Stimulated activated CD8-positive, alpha-beta memory T cell treated with anti-CD3 and anti-CD28 coated beads, Interleukin-12 subunit alpha, Interleukin-12 subunit beta, amount 100 ng/mL, for 1 hour (primary cell): ENCODE data around the gene CDK16.

Experiments
- DNase-seq: peaks from one replicate; pipeline ENCODE4 v3.0.0-alpha.2; 2020; ENCODE audit warnings: low read depth

Gene CDK16

DNA sequence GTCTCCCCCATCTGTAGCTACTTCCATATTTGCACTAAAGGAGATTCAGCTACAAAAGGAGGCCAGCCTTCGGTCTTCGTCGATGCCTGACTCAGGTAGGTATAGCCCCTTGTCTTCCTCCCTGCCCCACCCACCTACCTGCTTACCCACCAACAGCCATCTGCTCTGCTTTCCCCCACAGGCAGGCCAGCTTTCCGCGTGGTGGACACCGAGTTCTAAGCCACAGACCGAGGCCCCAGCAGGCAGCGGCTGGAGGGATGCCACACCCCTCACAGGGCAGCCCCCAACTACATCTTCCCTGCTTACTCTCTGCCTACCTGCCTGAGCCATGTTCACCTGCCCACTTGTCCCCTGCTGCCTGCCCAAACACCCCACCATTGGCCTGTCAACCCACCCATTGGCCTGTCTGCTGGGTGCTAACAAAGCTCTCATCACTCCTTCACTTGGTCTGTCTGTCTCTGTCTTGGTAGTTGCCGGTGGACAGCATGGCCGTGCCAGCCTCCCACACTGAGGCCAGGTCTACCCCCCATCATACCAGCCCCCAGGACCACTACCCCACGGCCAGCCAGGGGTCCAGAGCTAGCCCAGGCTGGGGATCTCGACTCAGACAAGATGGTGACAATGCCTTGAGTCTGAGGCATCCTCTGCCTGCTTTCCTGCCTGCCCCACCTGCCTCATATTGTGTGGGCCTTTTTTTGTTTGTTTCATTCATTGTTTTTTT, 10.2 kb downstream of the CDK16 start:
- DNase-seq, result no peak

DNA sequence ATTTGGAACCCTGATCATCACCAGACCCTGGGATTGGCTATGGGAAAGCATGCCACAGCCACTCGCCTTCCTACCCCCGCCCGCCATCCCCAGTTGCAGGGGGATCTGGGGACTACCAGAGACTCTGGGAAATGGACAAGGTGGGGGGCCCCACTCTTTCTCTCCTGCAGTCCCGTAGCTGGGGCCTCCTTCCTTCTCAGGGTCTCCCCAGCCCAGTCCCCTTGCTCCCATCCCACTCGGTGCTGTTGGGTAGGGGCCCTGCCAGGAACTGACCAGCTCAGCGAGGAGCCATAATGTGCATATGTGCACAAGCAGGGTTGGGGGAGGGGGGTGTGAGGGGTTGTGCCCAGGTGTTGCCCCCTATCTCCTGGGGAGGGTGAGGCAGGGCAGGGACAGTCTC, 10.9 kb downstream of the CDK16 start:
- no peak for DNase-seq

DNA sequence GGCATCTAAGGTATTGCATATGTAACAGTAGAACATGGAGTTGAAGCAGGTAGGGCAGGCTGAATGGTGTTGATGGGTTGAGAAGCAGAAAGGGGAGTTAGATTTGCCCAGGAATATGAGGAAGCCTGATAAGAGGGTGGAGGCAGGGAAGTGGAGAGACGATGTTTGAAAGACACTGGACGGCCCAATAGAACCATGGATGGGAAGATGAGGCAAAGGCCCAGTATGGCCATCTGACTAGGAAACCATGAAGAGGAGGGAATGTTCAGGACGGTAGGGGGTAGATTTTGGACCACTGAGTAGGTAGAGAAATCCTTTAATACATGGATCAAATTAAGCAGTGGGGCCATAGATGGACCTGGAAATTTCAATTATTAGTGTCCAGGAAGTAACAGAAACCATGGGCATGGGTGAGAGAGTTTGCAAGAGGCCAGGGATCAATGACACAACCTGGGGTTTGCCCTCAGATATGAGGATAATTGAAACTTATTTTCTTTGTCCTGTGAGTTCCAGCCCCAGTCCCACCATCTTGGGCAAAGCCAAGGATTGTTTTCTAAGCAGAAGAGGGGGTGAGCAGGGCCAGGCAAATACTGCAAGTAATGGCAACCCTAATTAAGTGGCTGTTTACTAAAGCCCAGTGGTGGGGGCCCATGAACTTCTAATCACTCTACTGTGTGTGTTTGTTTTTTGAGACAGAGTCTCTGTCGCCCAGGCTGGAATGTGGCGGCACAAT, 11.8 kb downstream of the CDK16 start:
- no peak for DNase-seq

DNA sequence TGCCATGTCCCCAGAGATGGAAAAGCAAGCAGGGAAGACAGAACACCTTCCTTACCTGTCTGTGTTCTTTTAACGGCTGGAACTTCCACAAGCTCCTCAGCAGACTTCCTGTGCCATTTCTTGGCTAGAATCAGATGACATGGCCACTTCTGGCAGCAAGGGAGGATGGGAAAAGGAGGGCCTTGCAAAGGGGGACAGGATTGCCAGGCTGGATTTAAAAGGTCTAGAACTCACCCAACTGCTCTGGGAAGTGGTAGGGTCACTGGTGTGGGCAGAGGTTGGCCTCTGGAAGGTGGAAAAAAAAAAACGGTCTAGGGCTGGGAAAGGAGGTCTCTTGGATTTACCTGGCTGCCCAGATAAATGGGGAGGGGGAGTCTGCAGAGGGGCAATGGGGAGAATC, 12.7 kb downstream of the CDK16 start:
- DNase-seq, result no peak

DNA sequence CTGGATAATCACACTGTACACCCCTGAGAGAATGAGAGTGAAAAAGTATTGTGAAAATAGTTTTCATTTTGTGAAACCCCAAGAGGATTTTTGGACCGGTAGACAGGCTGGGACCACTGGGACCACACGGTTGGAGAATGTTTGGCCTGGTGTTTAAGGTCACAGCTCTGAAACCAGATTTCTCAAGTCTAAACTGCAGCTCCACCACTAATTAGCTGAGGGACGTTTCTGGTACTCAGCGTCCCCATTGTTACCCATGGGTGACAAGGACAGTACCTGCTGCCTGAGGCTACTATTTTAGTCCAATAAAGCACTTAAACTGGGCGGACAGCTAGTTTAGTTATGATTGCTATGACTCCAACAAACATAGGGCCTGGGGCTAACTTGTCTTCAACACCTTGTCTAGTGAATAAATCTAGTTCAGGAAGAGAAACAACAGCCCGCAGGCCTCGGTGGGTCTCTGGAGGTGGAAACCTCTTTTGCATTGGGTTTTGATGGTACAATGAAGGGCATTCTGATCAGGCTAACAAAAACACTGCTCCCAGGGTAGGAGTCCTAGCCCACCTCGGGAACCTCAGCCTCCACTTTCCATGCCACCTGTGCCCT, 13.8 kb downstream of the CDK16 start:
- DNase-seq, result no peak

DNA sequence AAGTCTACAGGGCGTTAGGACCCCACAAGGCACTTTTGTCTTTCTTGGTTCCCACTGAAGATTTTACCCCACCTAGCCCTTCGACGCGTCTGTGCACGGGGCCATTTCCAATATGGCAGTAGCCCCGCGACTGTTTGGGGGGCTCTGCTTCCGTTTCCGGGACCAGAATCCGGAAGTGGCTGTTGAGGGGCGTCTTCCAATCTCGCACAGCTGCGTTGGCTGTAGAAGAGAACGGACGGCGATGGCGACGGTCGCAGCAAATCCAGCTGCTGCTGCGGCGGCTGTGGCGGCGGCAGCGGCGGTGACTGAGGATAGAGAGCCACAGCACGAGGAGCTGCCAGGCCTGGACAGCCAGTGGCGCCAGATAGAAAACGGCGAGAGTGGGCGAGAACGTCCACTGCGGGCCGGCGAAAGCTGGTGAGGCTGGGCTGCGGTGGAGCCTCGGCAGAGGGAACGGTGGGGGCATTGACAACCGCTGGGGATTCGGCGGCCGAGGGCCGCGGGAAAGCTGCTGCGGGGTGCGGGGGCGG, 14.4 kb downstream of the CDK16 start, which contains the start of gene USP11:
TSS of gene USP11 (plus strand) at position 207 of the 530 bp plus-strand sequence. CDS start at position 242, 35 bp downstream.
- DNase-seq, result peak; percentile 32

DNA sequence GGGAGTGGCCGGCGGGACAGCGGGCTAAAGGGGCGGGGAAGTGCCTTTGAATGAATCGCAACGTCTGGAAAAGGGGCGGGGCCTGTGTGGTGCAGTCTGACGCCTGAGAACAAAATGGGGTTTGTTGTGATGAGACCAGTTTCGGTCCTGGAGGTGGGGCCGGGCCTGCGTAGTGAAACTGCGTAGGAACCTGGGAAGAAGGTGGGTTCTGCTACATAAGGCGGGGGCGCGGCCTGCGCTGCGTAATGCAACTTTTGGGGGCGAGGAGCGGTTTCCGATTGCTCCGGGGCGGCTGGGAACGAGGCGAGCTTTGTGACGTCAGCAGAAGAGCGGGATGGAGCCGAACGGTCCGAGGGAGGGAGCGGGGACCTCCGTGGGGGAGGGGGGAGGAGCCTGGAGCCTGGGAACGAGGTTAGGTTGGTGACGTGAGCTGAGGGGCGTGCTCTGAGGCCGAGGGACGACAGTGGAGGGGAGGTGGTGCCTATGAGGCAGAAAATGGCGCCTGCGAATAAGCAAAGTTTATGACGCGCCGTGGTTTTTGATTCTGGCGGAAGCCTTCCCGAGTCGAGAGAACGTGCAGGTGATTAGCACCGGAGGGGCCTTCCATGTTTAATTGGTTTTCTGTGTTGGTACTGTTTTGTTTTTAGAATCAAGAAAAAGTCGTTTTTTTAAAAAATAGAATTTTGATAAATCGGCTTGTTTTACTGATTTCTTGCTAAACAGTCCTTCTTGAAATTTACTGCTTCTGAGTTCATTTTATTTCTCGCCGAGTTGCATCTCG, 15.0 kb downstream of the CDK16 start:
- peak; percentile 86 for DNase-seq

DNA sequence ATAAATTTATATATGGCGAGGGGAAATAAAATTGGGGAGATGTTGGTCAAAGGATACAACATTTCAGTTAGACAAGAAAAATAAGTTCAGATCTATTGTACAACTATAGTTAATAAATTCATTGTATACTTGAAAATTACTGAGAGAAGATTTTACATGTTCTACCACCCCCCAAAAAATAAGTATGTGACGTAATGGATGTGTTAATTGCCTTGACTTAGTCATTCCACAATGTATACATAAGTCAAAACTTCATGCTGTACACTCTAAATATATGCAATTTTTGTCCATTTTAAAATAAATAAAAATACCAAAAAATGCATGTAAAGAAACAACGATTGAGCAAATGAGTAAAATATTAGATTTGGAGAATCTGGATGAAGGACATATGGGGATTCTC, 16.1 kb downstream of the CDK16 start:
- no peak for DNase-seq

DNA sequence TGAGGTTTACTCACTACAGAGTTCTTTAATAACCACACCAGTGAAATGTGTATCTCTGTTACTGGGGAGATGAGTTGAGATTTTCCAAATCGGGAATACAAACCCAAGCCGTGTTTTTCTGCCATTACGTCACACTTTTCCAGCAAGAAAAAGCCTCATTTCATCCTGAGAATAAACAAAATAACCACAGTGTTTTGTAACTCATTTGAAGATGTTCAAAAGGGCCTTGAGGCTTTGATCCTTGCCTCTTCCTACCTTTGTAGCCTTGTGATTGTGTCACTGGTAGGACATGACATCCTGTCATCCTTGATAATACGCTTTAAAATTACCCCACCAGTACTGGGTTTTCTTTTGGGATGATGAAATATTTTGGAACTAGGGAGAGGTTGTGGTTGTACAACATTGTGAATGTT, 17.2 kb downstream of the CDK16 start:
- no peak for DNase-seq

DNA sequence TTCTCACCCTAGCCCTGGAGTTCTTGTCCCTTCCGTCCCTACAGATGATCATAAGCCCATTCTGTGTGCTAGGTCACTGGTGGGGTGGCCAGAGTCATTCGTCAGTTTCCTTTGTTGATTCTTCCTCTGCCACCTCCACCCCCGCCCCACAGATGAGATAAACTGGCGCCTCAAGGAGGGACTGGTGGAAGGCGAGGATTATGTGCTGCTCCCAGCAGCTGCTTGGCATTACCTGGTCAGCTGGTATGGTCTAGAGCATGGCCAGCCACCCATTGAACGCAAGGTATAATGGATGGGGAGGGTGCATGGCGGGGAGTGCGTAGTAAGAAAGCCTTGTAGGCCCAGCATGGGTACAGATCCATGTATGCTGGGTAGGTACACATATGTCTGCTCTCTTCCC, 20.7 kb downstream of the CDK16 start:
- no peak for DNase-seq

DNA sequence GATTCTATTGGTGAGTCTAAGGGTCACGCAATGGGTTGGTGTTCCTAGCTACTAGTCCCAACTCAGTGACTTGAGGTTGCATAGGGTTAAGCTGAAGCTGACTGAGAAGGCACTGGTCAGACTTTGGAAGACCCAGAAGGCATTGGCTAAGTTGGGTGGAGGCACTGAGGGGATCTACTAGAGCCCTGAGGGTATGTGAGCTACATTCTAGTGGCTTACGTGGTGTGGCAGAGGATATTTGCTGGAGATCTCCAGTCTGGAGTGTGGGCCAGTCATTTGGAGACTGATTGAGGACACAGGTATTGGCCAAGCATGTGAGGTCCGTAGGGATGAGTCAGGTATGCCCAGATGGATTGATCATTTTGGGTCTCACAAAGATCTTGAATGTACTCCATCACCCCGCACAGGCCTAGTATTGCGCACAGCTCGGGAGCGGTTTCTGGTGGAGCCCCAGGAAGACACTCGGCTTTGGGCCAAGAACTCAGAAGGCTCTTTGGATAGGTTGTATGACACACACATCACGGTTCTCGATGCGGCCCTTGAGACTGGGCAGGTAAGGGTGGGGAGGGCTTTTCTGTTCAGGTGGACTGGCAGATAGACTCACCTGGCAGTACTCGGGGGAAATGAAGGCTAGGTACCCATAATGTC, 21.5 kb downstream of the CDK16 start:
- no peak for DNase-seq

DNA sequence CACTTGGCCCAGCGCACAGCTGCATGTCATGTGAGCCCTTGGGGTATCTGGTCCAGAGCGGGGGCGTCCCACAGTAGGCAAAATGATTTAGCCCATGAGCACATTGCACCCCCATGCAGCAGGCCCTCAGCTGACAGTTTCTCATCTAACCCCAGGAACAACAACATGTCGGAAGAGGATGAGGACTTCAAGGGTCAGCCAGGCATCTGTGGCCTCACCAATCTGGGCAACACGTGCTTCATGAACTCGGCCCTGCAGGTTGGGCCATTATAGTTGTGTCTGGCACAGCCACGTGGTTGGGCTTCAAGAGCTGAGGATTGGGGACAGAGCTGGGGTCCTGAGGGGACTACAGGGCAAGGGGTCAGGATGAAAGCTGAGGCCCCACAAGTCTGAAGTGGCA, 22.1 kb downstream of the CDK16 start:
- DNase-seq, result no peak

DNA sequence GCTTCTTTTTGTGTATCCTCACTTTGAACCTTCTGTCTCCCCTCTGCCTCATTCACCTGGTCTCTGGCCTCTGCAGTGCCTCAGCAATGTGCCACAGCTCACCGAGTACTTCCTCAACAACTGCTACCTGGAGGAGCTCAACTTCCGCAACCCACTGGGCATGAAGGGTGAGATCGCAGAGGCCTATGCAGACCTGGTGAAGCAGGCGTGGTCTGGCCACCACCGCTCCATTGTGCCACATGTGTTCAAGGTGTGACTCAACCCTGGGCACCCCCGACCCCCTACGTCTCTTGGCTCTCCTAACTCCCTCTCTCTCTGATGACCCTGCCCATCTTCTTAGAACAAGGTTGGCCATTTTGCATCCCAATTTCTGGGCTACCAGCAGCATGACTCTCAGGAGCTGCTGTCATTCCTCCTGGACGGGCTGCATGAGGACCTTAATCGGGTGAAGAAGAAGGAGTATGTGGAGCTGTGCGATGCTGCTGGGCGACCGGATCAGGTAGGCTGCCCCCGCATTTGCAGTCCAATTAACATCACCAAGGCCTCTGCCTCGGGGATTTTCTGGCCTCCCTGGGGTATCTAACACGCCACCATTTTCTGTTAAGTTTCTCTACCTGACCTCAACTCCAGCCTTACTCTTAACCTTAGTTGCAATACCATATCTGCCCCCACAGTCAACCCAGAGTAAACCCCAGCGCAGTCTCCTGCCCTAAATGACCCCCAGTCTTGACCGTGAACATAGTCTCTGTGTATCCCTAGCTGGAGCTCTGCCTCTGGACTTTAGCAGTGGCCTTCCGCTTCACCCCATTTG, 22.9 kb downstream of the CDK16 start:
- DNase-seq, result no peak

DNA sequence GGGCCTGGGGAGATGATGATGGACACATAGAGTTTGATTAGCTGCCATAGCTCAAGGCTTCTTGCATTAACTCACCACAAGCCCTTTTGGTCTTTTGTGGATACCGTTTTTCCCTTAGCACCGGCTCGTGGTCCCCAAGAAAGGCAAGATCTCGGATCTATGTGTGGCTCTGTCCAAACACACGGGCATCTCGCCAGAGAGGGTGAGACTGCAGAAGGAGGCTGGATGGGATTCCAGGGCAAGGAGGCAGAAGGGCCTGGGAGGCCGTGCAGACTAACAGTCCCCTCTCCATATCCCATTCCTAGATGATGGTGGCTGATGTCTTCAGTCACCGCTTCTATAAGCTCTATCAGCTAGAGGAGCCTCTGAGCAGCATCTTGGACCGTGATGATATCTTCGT, 23.8 kb downstream of the CDK16 start:
- DNase-seq, result no peak

DNA sequence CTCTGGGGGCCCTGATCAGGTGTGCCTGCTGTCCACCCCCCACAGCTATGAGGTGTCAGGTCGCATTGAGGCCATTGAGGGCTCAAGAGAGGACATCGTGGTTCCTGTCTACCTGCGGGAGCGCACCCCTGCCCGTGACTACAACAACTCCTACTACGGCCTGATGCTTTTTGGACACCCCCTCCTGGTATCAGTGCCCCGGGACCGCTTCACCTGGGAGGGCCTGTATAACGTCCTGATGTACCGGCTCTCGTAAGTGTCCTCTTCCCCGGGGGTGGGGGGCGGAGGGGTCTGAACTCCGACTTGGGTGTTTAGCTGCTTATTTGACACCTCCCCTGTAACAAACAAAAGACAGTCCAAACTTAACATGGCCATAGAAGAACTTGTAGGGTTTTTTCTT, 24.9 kb downstream of the CDK16 start:
- DNase-seq, result no peak

DNA sequence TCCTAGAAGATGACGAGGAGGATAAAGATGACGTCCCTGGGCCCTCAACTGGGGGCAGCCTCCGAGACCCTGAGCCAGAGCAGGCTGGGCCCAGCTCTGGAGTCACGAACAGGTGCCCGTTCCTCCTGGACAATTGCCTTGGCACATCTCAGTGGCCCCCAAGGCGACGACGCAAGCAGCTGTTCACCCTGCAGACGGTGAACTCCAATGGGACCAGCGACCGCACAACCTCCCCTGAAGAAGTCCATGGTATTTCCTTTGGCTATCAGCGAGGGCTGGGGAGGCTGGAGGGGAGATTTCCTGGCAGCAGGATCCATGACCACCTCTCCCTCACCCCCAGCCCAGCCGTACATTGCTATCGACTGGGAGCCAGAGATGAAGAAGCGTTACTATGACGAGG, 26.2 kb downstream of the CDK16 start:
- no peak for DNase-seq

DNA sequence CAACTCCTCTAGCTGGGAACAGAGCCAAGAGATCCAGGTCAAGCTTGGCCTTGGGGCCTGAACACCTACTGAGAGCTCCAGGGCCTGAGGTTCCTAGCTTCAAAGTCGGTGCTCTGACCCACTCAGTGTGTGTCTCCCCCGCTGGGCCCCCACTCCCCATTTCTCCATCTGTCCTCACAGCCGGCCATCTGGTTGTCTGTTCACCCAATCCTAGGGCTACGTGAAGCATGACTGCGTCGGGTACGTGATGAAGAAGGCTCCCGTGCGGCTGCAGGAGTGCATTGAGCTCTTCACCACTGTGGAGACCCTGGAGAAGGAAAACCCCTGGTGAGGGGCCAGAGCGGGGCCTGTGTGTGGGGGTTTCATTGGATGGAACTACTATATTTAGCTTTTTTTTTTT, 26.7 kb downstream of the CDK16 start:
- DNase-seq, result no peak

DNA sequence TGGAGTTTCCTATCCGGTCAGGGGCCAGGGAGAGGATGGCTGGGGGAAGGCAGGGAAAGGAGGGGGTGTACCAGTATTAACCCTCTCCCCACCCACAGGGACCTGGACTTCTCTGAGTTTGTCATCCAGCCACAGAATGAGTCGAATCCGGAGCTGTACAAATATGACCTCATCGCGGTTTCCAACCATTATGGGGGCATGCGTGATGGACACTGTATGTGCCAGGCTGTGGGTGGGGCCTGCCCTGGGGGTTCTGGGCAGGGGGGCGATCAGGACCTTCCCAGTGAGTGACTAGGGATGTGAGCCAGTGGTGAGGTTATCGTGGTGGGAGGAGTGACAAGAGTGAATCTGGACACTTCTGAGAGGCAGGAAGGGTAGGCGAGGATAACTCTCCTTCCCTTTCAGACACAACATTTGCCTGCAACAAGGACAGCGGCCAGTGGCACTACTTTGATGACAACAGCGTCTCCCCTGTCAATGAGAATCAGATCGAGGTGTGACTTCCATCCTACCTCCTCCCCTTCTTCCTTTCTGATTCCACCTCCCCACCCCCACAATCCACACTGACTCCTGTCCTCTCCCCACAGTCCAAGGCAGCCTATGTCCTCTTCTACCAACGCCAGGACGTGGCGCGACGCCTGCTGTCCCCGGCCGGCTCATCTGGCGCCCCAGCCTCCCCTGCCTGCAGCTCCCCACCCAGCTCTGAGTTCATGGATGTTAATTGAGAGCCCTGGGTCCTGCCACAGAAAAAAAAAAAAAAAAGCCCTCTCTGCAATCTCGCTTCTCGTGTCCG, 28.9 kb downstream of the CDK16 start:
- no peak for DNase-seq

DNA sequence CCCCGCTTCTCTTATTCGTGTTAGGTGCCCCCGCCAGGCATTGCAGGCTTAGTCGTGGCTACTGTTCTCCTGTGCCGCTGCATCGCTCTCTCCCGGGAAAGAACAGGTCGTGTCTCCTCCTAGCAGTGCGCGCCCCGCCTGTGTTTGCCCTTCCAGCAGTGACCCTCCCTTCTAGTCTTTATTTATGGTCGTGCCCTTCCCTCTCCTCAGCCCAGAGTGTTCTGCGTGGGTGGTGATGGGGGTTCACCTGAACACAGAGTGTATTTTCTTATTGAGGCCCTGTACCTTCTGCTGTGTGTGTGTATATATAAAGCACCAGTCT, 29.5 kb downstream of the CDK16 start:
- no peak for DNase-seq

DNA sequence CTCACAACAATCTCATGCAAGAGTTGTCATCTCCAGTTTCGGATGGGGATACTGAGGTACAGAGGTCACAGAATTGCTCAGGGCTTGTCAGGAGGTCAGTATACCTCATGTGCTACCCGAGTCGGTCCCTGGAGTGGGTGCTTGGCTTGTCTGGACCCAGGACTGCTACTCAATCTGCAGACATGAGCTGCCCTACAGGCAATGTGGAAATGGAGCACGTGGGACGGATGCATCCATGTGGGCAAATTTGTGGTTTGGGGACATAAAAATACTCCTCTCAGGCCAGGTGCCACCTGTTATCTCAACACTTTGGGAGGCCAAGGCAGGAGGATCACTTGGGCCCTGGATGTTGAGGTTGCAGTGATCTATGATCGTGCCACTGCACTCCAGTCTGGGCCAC, 30.1 kb downstream of the CDK16 start:
- DNase-seq, result no peak
